Smooth muscle cell (in vitro differentiated cells): ENCODE results near the gene REP15. TPM values are rescaled to one million over a fixed set of nuclear protein-coding genes. Genes with fewer than 3 reads are reported as not detected.
A peak's percentile ranks its signal among the peaks of the same experiment; 100 is the strongest.

Source experiments
- DNase-seq: peaks from one replicate; lab custom pipeline; 2025; ENCODE audit not compliant: unreplicated experiment; lab: John Stamatoyannopoulos, UW
- H2AFZ ChIP-seq: fragments of 200-600 bp; sonication (generic); 2 replicates; pipeline ENCODE4 v1.6.0; 2016; ENCODE audit warnings: antibody characterized with exemption, low read depth, mild to moderate bottlenecking
- H3F3A ChIP-seq: fragments of 200-600 bp; sonication (generic); 2 replicates; pipeline ENCODE4 v1.6.0; 2017; ENCODE audit warnings: antibody characterized with exemption, low read depth
- H3K27ac ChIP-seq: fragments of 200-600 bp; sonication (generic); 2 replicates; pipeline ENCODE4 v1.5.1; 2016; ENCODE audit warnings: low read depth, mild to moderate bottlenecking
- H3K27me3 ChIP-seq: fragments of 200-600 bp; sonication (generic); 2 replicates; pipeline ENCODE4 v1.6.1; 2016; ENCODE audit warnings: low read depth, mild to moderate bottlenecking
- H3K36me3 ChIP-seq: fragments of 200-600 bp; sonication (generic); 2 replicates; pipeline ENCODE4 v1.5.1; 2016; ENCODE audit warnings: low read depth
- H3K4me1 ChIP-seq: fragments of 200-600 bp; sonication (generic); 2 replicates; pipeline ENCODE4 v1.5.1; 2016; ENCODE audit warnings: low read depth
- H3K4me2 ChIP-seq: fragments of 200-600 bp; sonication (generic); 2 replicates; pipeline ENCODE4 v1.6.0; 2016; ENCODE audit warnings: mild to moderate bottlenecking
- H3K4me3 ChIP-seq: fragments of 200-600 bp; sonication (generic); 2 replicates; pipeline ENCODE4 v1.5.1; 2016; ENCODE audit warnings: mild to moderate bottlenecking
- H3K79me2 ChIP-seq: fragments of 200-600 bp; sonication (generic); 2 replicates; pipeline ENCODE4 v1.6.0; 2016; ENCODE audit warnings: low read depth, mild to moderate bottlenecking
- H3K9ac ChIP-seq: fragments of 200-600 bp; sonication (generic); 2 replicates; pipeline ENCODE4 v1.6.0; 2016; ENCODE audit warnings: low read depth
- H3K9me3 ChIP-seq: fragments of 200-600 bp; sonication (generic); replicated peaks from 2 replicates; pipeline ENCODE4 v1.5.1; 2016; ENCODE audit warnings: low read depth
- H4K20me1 ChIP-seq: fragments of 200-600 bp; sonication (generic); 2 replicates; pipeline ENCODE4 v1.6.0; 2016; ENCODE audit warnings: low read depth
- CTCF ChIP-seq: fragments of 200-600 bp; sonication (generic); IDR thresholded peaks from 2 replicates; pipeline ENCODE4 v1.5.1; 2017; ENCODE audit warnings: borderline replicate concordance, mild to moderate bottlenecking, antibody characterized with exemption; ENCODE audit not compliant: insufficient read depth, poor library complexity, severe bottlenecking
- WGBS: methylation state at CpG from one replicate; pipeline ENCODE4 v1.1.7; 2016; ENCODE audit warnings: low lambda C conversion rate; 5-methylcytosine and 5-hydroxymethylcytosine counted together
- polyA plus RNA-seq: library from polyadenylated mRNA; unstranded; fragments of >200 nt; fragmentation: Nextera tagmentation; extraction: Ambion mirVana; gene quantifications from 2 replicates; pipeline ENCODE4 v1.2.1, GENCODE V29; 2016
- total RNA-seq: library from RNA; depleted of rRNA; stranded (reverse); fragments of >200 nt; gene quantifications from 2 replicates; pipeline ENCODE4 v1.2.3, GENCODE V29; 2014

REP15 gene
- total and polyA plus RNA-seq, 2 experiments from 2014 or later: 0.47 to 1.7 TPM

GRCh38 chr12:27709212-27709931, 13.1 kb downstream of the REP15 start:
- Histone ChIP-seq H3K9ac (no peak overlapping the region), H2AFZ (no peak overlapping the region), H3K36me3 (no peaks in the 10 kb centered on the region), H3K4me3 (no peak overlapping the region), H3F3A (no peaks in the 10 kb centered on the region), H3K4me1 (peaks cover 10% of the 10 kb centered on the region), H3K27ac (peak overlapping the region; percentile 73), H4K20me1 (peaks cover 6% of the 10 kb centered on the region), H3K79me2 (peaks cover 37% of the 10 kb centered on the region), H3K9me3 (no peaks in the 10 kb centered on the region), H3K4me2 (no peak overlapping the region), H3K27me3 (no peaks in the 10 kb centered on the region)
- no peak for TF ChIP-seq CTCF
- 97% methylated on average over 12 of the region's 12 CpGs for WGBS
- no peak for DNase-seq

- H3K9me3 ChIP-seq: no peaks in the 10 kb centered on the region
- H3K4me1 ChIP-seq: peaks cover 10% of the 10 kb centered on the region
- TF ChIP-seq CTCF: no peak
- peaks cover 44% of the 10 kb centered on the region for H3K79me2 ChIP-seq
- H3K27me3 ChIP-seq: no peaks in the 10 kb centered on the region
- H2AFZ ChIP-seq: peak overlapping the region; percentile 88
- DNase-seq: no peak
- 57% methylated on average over 24 of the region's 24 CpGs for WGBS
- no peaks in the 10 kb centered on the region for H3F3A ChIP-seq
- no peaks in the 10 kb centered on the region for H3K36me3 ChIP-seq
- H3K27ac ChIP-seq: peak overlapping the region; percentile 73
- H3K4me3 ChIP-seq: peak overlapping the region; percentile 79
- H4K20me1 ChIP-seq: peaks cover 10% of the 10 kb centered on the region
- H3K4me2 ChIP-seq: peak overlapping the region; percentile 96
- peak overlapping the region; percentile 86 for H3K9ac ChIP-seq
Observed at GRCh38 chr12:27709932-27710591, 13.8 kb downstream of the REP15 start.

- TF ChIP-seq CTCF: no peak
- peak; percentile 62 for DNase-seq
- Histone ChIP-seq H2AFZ (peak within 1 kb of the TSS; percentile 88), H3K36me3 (no peaks in the 10 kb centered on the region), H3K9ac (peak within 1 kb of the TSS; percentile 86), H3K9me3 (no peaks in the 10 kb centered on the region), H3K4me2 (peak within 1 kb of the TSS; percentile 96), H3K4me3 (peak within 1 kb of the TSS; percentile 79), H3K27me3 (no peaks in the 10 kb centered on the region), H4K20me1 (peaks cover 16% of the 10 kb centered on the region), H3K4me1 (peaks cover 10% of the 10 kb centered on the region), H3F3A (no peaks in the 10 kb centered on the region), H3K79me2 (peaks cover 51% of the 10 kb centered on the region), H3K27ac (peak within 1 kb of the TSS; percentile 73)
- WGBS: under 1% methylated on average over 46 of the region's 46 CpGs
Observed at GRCh38 chr12:27710592-27711316, 14.5 kb downstream of the REP15 start, which contains the start of gene MRPS35. MRPS35 (plus strand) TSS chr12:27710832; CDS start chr12:27710844, 12 bp downstream.
